HG03280 (cell line): ENCODE measurements around the gene SP2.

Experiments used
- ATAC-seq: cut with Tn5 transposase; IDR thresholded peaks from one replicate; pipeline ENCODE4 v1.9.1; 2021; ENCODE audit warnings: mild to moderate bottlenecking, moderate library complexity; ENCODE audit not compliant: unreplicated experiment

The SP2 gene

GRCh38 chr17:47969930-47970724 lies 74.1 kb downstream of the SP2 start:
- ATAC-seq = no peak

- peak; percentile 96 for ATAC-seq
Observed at GRCh38 chr17:47970725-47971499, 74.9 kb downstream of the SP2 start, which contains the start of gene CDK5RAP3. Gene CDK5RAP3 (plus strand): TSS chr17:47971113. CDS start chr17:47971147, 34 bp downstream.

GRCh38 chr17:47973541-47973940 lies 77.5 kb downstream of the SP2 start:
- ATAC-seq = no peak

GRCh38 chr17:47975189-47975822 lies 79.3 kb downstream of the SP2 start:
- ATAC-seq = no peak

- no peak for ATAC-seq
Observed at GRCh38 chr17:47975823-47976205, 79.8 kb downstream of the SP2 start.

- ATAC-seq = no peak
Observed at GRCh38 chr17:47978324-47978723, 82.3 kb downstream of the SP2 start.
